IPS-18a (cell line): ENCODE measurements around the gene WDR1.

Experiments used
- H3K27ac ChIP-seq: one replicate; pipeline ENCODE4 v1.5.1; 2013; ENCODE audit warnings: low read length
- H3K27me3 ChIP-seq: one replicate; pipeline ENCODE4 v1.6.1; 2013; ENCODE audit warnings: mild to moderate bottlenecking, low read length; ENCODE audit not compliant: control insufficient read depth, insufficient read depth
- H3K36me3 ChIP-seq: one replicate; pipeline ENCODE4 v1.6.1; 2013; ENCODE audit warnings: low read depth, low read length; ENCODE audit not compliant: control insufficient read depth
- H3K4me1 ChIP-seq: one replicate; pipeline ENCODE4 v1.6.1; 2013; ENCODE audit warnings: low read depth, low read length; ENCODE audit not compliant: control insufficient read depth
- H3K4me3 ChIP-seq: one replicate; pipeline ENCODE4 v1.5.1; 2013; ENCODE audit warnings: low read length
- H3K9ac ChIP-seq: one replicate; pipeline ENCODE4 v1.6.1; 2013; ENCODE audit warnings: mild to moderate bottlenecking, low read length, moderate library complexity
- H3K9me3 ChIP-seq: one replicate; pipeline ENCODE4 v1.6.1; 2013; ENCODE audit warnings: low read depth, low read length; ENCODE audit not compliant: control insufficient read depth

WDR1 gene

DNA sequence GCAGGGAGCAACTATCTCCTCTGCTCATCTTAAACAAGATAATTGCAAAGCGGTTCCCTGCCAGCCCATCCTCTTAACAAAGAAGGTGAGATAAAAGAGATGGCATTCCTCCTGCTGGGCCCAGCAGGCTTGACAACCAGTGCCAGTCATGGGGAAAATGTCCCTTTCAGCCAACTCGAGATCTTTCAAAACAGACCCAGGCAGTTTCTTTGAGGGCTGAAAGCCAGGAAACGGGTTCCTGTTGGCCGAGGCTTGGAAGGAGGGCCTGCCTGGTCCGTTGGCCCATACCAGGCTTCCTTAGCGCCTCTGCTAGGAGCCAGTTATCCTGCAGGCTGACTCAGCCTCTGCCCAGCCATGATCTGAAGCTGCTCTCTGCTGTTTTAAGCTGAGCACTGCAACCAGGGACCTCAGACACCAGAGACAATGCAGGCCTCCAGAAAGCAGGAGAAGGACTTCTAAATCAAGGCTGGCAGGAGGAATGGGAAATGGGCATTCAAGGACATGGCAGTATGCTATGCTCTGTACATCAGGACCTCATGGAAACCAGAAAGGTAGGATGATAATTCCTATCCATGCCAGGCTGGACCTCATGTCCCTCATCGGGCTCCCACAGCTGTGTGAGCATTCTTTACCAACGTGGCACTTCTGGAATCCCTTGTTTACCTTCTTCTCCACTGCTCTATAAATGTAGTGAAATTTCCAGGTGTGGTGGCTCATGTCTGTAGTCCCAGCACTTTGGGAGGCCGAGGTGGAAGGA is 52.9 kb downstream of the WDR1 start:
- Histone ChIP-seq H3K9ac (no peak overlapping the region), H3K4me3 (no peak overlapping the region), H3K27me3 (no peaks in the 10 kb centered on the region), H3K36me3 (no peaks in the 10 kb centered on the region), H3K4me1 (peaks cover 15% of the 10 kb centered on the region), H3K9me3 (no peaks in the 10 kb centered on the region), H3K27ac (no peak overlapping the region)

DNA sequence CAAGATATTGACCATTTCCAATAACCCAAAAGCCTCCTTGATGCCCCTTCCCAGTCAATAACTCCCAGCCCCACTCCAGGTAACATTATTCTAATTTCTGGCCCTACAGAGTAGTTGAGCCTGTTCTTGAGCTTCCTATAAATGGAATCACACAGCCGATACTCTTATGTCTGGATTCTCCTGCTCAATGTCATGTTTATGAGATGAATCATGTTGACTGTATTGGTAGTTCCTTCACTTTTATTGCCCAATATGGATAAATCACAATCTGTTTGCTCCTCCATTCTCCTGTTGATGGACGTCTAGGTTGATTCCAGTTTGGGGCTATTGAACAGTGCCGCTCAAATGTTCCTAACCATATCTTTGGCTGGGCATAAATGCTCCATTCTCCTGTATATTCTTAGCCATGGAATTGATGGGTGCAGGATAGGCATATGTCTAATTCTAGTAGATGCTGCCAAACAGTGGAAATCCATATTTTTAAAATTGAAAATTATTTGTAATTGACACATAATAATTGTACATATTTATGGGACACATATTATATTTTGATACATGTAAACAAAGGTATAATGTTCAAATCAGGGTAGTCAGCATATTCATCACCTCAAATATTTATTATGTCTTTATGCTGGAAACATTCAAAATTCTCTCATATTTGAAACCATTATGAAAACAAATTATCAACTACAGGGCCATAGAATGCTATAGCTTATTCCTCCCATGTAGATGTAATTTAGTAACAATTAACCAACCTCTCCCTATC is 54.8 kb downstream of the WDR1 start:
- Histone ChIP-seq H3K4me1 (peaks cover 15% of the 10 kb centered on the region), H3K27me3 (no peaks in the 10 kb centered on the region), H3K36me3 (no peaks in the 10 kb centered on the region), H3K9ac (no peak overlapping the region), H3K4me3 (no peak overlapping the region), H3K9me3 (no peaks in the 10 kb centered on the region), H3K27ac (no peak overlapping the region)

DNA sequence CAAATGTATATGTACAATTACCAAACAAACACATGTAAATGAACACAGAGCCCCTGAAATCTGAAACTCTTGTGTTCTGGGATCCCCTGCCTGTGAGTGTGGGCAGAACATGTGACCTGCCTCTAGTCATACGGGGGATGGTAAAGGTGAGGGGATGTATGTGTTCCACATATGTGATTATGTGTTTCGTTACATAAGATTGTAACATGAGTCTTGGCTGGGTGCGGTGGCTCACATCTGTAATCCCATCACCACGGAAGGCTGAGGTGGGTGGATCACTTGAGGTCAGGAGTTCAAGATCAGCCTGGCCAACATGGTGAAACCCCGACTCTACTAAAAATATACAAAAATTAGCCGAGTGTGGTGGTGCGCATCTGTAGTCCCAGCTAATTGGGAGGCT is 58.2 kb downstream of the WDR1 start:
- peaks cover 8% of the 10 kb centered on the region for H3K4me1 ChIP-seq
- no peaks in the 10 kb centered on the region for H3K27me3 ChIP-seq
- H3K4me3 ChIP-seq: no peak overlapping the region
- H3K9me3 ChIP-seq: no peaks in the 10 kb centered on the region
- H3K27ac ChIP-seq: no peak overlapping the region
- no peaks in the 10 kb centered on the region for H3K36me3 ChIP-seq
- no peak overlapping the region for H3K9ac ChIP-seq

DNA sequence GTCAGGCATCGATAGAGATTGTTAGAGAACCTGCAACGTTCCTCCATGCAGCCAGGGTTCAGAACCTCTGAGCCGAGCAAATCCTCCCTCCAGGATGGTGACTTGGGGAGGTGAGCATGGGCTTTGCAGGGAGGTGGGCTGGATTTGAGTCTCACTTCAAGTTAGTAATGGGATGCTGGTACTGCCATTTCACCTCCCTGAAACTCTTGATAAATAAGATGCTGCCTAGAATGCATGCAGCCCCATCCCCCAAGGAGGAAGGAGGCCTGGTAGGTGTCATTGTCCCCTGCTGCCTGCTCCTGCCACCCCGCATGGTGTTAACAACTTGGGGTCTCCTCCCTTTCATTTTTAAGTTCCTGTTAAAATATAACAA is 59.6 kb downstream of the WDR1 start:
- no peaks in the 10 kb centered on the region for H3K9me3 ChIP-seq
- H3K27ac ChIP-seq: no peak overlapping the region
- H3K4me1 ChIP-seq: no peaks in the 10 kb centered on the region
- H3K4me3 ChIP-seq: no peak overlapping the region
- H3K9ac ChIP-seq: no peak overlapping the region
- H3K27me3 ChIP-seq: no peaks in the 10 kb centered on the region
- no peaks in the 10 kb centered on the region for H3K36me3 ChIP-seq

DNA sequence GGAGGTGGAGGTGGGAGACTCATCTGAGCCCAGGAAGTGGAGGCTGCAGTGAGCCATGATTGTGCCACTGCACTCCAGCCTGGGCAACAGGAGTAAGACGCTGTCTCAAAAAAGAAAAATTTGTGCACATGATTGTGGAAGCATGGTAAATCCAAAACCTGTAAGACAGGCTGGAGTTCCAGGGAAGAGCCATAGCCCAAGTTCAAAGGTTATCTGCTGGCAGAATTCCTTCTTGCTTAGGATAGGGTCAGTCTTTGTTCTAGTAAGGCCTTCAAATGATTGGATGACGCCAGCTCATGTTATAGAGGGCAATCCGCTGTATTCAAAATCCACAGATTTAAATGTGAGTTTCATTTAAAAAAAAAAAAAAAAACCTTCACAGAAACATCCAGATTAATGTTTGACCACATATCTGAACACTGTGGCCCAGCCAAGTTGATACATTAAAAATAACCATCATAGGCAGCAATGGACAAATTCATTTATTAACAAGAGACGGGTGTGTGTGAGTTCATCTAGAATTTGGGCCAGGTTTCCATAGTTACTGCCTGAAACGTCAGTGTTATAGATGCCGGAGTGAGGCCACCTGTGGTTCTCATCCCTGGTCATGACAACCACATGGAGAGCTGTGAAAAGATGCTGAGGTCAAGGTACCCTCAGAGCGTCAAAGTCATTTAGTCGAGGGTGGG is 60.1 kb downstream of the WDR1 start:
- Histone ChIP-seq H3K4me3 (no peak overlapping the region), H3K4me1 (no peaks in the 10 kb centered on the region), H3K36me3 (no peaks in the 10 kb centered on the region), H3K27me3 (no peaks in the 10 kb centered on the region), H3K9me3 (no peaks in the 10 kb centered on the region), H3K9ac (no peak overlapping the region), H3K27ac (no peak overlapping the region)

DNA sequence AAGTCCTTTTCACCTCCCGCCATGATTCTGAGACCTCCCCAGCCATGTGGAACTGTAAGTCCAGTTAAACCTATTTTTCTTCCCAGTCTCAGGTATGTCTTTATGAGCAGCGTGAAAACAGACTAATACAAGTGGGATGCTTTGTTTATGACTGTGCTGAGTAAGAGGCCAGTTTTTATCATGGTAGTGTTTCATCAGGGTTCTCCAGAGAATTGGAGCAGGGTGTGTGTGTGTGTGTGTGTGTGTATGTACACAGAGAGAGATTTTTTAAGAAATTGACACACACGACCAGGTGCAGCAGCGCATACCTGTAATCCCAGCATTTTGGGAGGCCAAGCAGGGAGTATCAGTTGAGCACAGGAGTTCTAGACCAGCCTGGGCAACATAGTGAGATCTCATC is 60.7 kb downstream of the WDR1 start:
- H3K9me3 ChIP-seq: no peaks in the 10 kb centered on the region
- H3K36me3 ChIP-seq: no peaks in the 10 kb centered on the region
- H3K4me3 ChIP-seq: no peak overlapping the region
- H3K9ac ChIP-seq: no peak overlapping the region
- peaks cover under 1% of the 10 kb centered on the region for H3K4me1 ChIP-seq
- H3K27ac ChIP-seq: no peak overlapping the region
- H3K27me3 ChIP-seq: no peaks in the 10 kb centered on the region

DNA sequence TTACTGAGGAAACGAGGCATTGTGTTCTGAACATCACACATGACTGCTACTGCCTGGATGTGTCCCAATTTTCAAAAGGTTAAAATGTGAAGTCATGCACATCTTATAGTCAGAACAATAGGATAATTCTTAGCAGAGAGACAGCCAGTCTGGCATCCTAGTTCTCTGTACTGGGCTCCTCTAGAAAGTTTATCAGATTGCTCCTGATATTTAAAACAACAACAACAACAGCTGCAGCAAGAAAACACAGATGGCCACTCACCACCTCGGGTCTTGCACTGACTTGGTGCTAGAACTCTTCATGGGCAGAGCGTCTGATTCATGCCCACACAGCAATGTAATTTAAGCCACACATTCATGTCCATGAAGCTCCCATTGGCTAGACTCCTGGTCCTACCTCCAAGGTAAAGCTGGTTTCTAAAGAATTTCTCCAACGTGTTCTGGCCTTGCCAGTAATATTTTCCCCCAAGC is 62.0 kb downstream of the WDR1 start:
- H3K4me1 ChIP-seq: peaks cover 13% of the 10 kb centered on the region
- no peak overlapping the region for H3K27ac ChIP-seq
- H3K9me3 ChIP-seq: no peaks in the 10 kb centered on the region
- H3K9ac ChIP-seq: no peak overlapping the region
- no peaks in the 10 kb centered on the region for H3K27me3 ChIP-seq
- no peak overlapping the region for H3K4me3 ChIP-seq
- no peaks in the 10 kb centered on the region for H3K36me3 ChIP-seq

DNA sequence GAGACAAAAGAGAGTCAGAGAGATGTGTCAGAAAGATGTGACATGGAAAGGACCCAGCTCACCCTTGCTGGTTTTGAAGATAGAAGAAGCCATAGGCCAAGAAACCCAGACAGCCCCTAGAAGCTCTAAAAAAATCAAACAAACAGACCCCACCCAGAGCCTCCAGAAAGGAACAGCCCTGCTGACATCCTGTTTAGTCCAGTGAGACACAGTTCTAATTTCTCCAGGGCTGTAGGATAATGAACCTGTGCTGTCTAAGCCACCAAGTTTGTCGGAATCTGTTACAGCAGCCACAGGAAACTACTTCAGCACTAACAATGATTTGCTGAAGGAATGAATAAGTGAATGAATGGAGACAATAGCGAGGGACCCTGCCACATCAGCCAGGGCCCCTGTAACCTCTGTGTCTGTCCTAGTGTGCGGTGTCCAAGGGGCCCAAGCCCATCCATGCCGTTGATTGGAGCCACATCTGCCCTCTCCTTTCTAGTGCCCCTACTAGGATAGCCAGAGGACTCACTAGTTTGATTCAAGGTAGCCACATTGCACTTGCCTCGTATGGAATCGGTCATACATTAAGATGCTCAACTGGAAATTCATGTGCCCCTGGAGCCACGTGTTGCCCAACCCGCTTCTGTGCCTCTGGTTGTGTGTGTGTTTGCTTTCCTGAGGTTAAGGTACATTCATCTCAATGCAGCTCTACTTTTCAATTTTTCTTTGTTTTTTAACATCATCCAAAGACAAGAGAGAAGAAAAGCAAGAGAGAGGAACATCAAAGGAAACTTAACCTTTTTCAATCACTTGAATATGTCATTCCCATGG is 62.8 kb downstream of the WDR1 start:
- Histone ChIP-seq H3K4me1 (peaks cover 16% of the 10 kb centered on the region), H3K27me3 (no peaks in the 10 kb centered on the region), H3K9me3 (no peaks in the 10 kb centered on the region), H3K9ac (no peak overlapping the region), H3K36me3 (no peaks in the 10 kb centered on the region), H3K4me3 (no peak overlapping the region), H3K27ac (no peak overlapping the region)

DNA sequence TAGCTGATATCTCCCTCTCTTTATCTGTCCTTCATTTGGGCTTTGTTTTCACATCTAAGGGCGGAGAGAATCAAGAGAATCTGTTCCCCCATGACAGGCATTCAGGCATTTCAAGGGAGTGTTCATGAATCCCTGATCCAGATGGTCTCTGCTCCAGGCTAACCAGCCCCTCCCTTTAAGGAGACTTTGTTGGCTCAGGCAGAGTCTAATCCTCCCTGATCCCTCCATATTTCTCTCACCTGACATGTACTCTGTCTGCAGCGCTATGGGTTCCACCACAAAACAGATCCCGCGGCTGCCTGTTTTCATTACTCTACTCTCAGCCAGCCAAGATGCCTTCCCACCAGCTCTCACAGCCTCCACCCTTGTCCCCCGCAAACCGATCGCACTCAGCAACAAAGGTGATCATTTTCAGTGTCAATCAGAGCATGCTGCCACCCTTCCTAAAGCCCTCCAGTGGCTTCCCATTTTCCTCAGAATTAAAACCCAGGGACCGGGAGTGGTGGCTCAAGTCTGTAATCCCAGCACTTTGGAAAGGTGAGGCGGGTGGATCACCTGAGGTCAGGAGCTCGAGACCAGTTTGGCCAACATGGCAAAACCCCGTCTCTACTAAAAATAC is 65.0 kb downstream of the WDR1 start:
- Histone ChIP-seq H3K36me3 (no peaks in the 10 kb centered on the region), H3K27me3 (no peaks in the 10 kb centered on the region)

DNA sequence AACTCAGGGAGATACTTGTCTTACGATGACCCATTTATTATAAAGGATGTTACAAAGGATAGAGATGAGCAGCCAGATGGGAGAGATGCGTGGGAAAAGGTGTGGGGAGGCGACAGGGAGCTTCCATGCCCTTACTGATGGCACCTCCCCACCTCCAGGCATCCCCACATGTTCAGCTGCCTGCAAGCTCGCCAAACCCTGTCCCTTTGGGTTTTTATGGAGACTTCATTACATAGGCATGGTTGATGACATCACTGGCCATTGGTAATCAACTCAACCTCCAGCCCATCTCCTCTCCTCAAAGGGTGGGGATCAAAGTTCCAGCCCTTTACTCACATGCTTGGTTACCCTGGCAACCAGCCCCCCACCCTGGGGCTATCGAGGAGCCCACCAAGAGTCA is 65.9 kb downstream of the WDR1 start:
- no peaks in the 10 kb centered on the region for H3K27me3 ChIP-seq
- H3K9me3 ChIP-seq: no peaks in the 10 kb centered on the region
- H3K4me3 ChIP-seq: no peak overlapping the region
- no peak overlapping the region for H3K9ac ChIP-seq
- no peaks in the 10 kb centered on the region for H3K36me3 ChIP-seq
- no peak overlapping the region for H3K27ac ChIP-seq
- peaks cover 16% of the 10 kb centered on the region for H3K4me1 ChIP-seq

More for the DNA sequence above, 65.0 kb downstream of the WDR1 start:
- Histone ChIP-seq H3K9ac (no peak overlapping the region), H3K9me3 (no peaks in the 10 kb centered on the region), H3K4me3 (no peak overlapping the region), H3K4me1 (peaks cover 16% of the 10 kb centered on the region), H3K27ac (no peak overlapping the region)

DNA sequence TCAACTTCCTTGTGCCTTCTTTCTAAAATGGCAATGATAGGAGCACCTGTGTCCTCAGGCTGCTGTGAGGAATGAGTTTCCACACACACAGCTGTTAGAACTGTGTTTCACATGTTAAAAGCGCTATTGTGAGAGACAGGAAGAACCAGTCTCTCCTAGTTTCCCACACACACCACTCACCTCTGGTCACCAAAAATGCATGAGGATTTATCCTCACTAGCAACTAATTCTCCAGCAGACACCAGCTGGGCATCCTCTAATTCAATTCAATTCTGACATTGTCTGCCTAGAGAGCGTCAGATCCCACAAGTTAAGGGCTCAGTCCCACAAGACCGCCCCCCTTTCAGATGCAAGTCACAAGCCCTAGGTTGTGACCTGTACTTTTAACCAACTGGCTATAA is 66.3 kb downstream of the WDR1 start:
- Histone ChIP-seq H3K4me1 (peaks cover 16% of the 10 kb centered on the region), H3K4me3 (no peak overlapping the region), H3K9me3 (no peaks in the 10 kb centered on the region), H3K36me3 (no peaks in the 10 kb centered on the region), H3K9ac (no peak overlapping the region), H3K27ac (no peak overlapping the region), H3K27me3 (no peaks in the 10 kb centered on the region)
